ENCODE data around the gene PDZD4. TPM values are rescaled to one million over a fixed set of nuclear protein-coding genes. Genes with fewer than 3 reads are reported as not detected.

Gene PDZD4
- total and polyA plus RNA-seq, 5 experiments from 2014 or later = 0.31 to 1.5 (median 0.53) TPM; not detected in 1

- POLR2A ChIA-PET = no interaction called here
- Mint-ChIP-seq H3K4me3 (peak overlapping the region in 1 of 10 donors; percentile 41), H3K27me3 (no peaks in the 10 kb centered on the region), H3K9me3 (no peaks in the 10 kb centered on the region), H3K4me1 (peaks cover 6 to 26% (median 24%) of the 10 kb centered on the region in 4 donors), H3K36me3 (peaks cover 0 to 14% (median 0%) of the 10 kb centered on the region in 3 donors), H3K27ac (peak overlapping the region in 1 of 10 donors; percentile 84)
- no peak for ATAC-seq
- no peak for DNase-seq
Measured at GRCh38 chrX:153797415-153798015, 32.8 kb downstream of the PDZD4 start.

GRCh38 chrX:153794897-153795816 is 35.2 kb downstream of the PDZD4 start:
- Mint-ChIP-seq H3K27me3 (no peaks in the 10 kb centered on the region), H3K27ac (peak overlapping the region in 9 of 10 donors; percentile 72 to 96 (median 93)), H3K36me3 (peaks cover 0 to 14% (median 0%) of the 10 kb centered on the region in 3 donors), H3K4me1 (peaks cover 7 to 40% (median 26%) of the 10 kb centered on the region in 4 donors), H3K9me3 (no peaks in the 10 kb centered on the region), H3K4me3 (peak overlapping the region; percentile 86 to 95 (median 92))
- POLR2A ChIA-PET = interaction anchor here (0.7 to 3.0 kb wide), 9 partner anchors 13 to 752 kb away, joined by 3 to 39 read pairs (median 4); partner anchors contain the start of genes ARHGAP4, HCFC1, IKBKG and TMEM187
- DNase-seq (peak in 1 of 10 donors; percentile 2), ATAC-seq (peak; percentile 2 to 10)

- Mint-ChIP-seq H3K36me3 (peaks cover 0 to 16% (median 0%) of the 10 kb centered on the region in 3 donors), H3K4me1 (peaks cover 7 to 41% (median 26%) of the 10 kb centered on the region in 4 donors), H3K4me3 (peak within 1 kb of the TSS; percentile 86 to 95 (median 92)), H3K27me3 (no peaks in the 10 kb centered on the region), H3K27ac (peak within 1 kb of the TSS; percentile 82 to 96 (median 94)), H3K9me3 (no peaks in the 10 kb centered on the region)
- DNase-seq = peak; percentile 87 to 97 (median 92)
- POLR2A ChIA-PET = interaction anchor here (0.7 to 3.0 kb wide), 10 partner anchors 12 to 753 kb away, joined by 3 to 39 read pairs (median 4); partner anchors contain the start of genes ARHGAP4, HCFC1, IKBKG and TMEM187
- peak; percentile 91 to 92 for ATAC-seq
Measured at GRCh38 chrX:153794018-153794896, 36.1 kb downstream of the PDZD4 start, which contains the start of the genes IDH3G and SSR4. Gene IDH3G, minus strand, starts transcription at chrX:153794375. Its CDS starts 49 bp downstream, at chrX:153794326. Gene SSR4, plus strand, starts transcription at chrX:153794668. Its CDS starts 20 bp downstream, at chrX:153794688.

- ATAC-seq (no peak), DNase-seq (no peak)
- H3K4me1 Mint-ChIP-seq = peaks cover 7 to 41% (median 26%) of the 10 kb centered on the region in 4 donors
- H3K36me3 Mint-ChIP-seq = peaks cover 0 to 13% (median 0%) of the 10 kb centered on the region in 3 donors
- H3K27ac Mint-ChIP-seq = peak overlapping the region; percentile 78 to 96 (median 91)
- H3K9me3 Mint-ChIP-seq = no peaks in the 10 kb centered on the region
- no peaks in the 10 kb centered on the region for H3K27me3 Mint-ChIP-seq
- POLR2A ChIA-PET = interaction anchor here (3.0 kb wide), 1 partner anchor 134 kb away, joined by 39 read pairs; the partner anchor contains the start of gene ARHGAP4
- peak overlapping the region; percentile 86 to 95 (median 92) for H3K4me3 Mint-ChIP-seq
Measured at GRCh38 chrX:153793291-153793690, 37.1 kb downstream of the PDZD4 start.

GRCh38 chrX:153792368-153792767 is 38.0 kb downstream of the PDZD4 start:
- Mint-ChIP-seq H3K36me3 (peaks cover 0 to 16% (median 0%) of the 10 kb centered on the region in 3 donors), H3K27me3 (no peaks in the 10 kb centered on the region), H3K4me1 (peaks cover 7 to 41% (median 26%) of the 10 kb centered on the region in 4 donors), H3K9me3 (no peaks in the 10 kb centered on the region), H3K27ac (no peak overlapping the region), H3K4me3 (peak overlapping the region in 3 of 10 donors; percentile 86 to 93 (median 90))
- POLR2A ChIA-PET = interaction anchor here (0.9 to 3.0 kb wide), 2 partner anchors 111 to 135 kb away, joined by 4 to 39 read pairs; partner anchors contain the start of gene ARHGAP4
- no peak for DNase-seq
- no peak for ATAC-seq

GRCh38 chrX:153791104-153791852 is 39.1 kb downstream of the PDZD4 start:
- Mint-ChIP-seq H3K27ac (peak overlapping the region in 1 of 10 donors; percentile 25), H3K27me3 (no peaks in the 10 kb centered on the region), H3K4me3 (no peak overlapping the region), H3K9me3 (no peaks in the 10 kb centered on the region), H3K4me1 (peaks cover 7 to 35% (median 19%) of the 10 kb centered on the region in 4 donors), H3K36me3 (peaks cover 0 to 14% (median 0%) of the 10 kb centered on the region in 3 donors)
- no peak for ATAC-seq
- POLR2A ChIA-PET = interaction anchor here (0.6 to 0.9 kb wide), 2 partner anchors 34 to 112 kb away, joined by 3 to 4 read pairs; no protein-coding TSS in a partner anchor
- no peak for DNase-seq

- no peak overlapping the region for H3K4me3 Mint-ChIP-seq
Measured at GRCh38 chrX:153789654-153790053, 40.7 kb downstream of the PDZD4 start.

GRCh38 chrX:153786669-153787068 is 43.7 kb downstream of the PDZD4 start:
- POLR2A ChIA-PET = no interaction called here
- peaks cover 0 to 13% (median 0%) of the 10 kb centered on the region in 3 donors for H3K36me3 Mint-ChIP-seq
- ATAC-seq (no peak), DNase-seq (no peak)
- peak overlapping the region in 1 of 10 donors; percentile 15 for H3K27ac Mint-ChIP-seq
- no peaks in the 10 kb centered on the region for H3K27me3 Mint-ChIP-seq
- peaks cover 0 to 8% (median 1%) of the 10 kb centered on the region in 4 donors for H3K4me1 Mint-ChIP-seq
- no peak overlapping the region for H3K4me3 Mint-ChIP-seq
- no peaks in the 10 kb centered on the region for H3K9me3 Mint-ChIP-seq

More at GRCh38 chrX:153789654-153790053, 40.7 kb downstream of the PDZD4 start:
- H3K9me3 Mint-ChIP-seq = no peaks in the 10 kb centered on the region
- H3K27me3 Mint-ChIP-seq = no peaks in the 10 kb centered on the region
- ATAC-seq = no peak
- DNase-seq = no peak
- H3K27ac Mint-ChIP-seq = no peak overlapping the region
- H3K4me1 Mint-ChIP-seq = peaks cover 7 to 25% (median 11%) of the 10 kb centered on the region in 4 donors
- H3K36me3 Mint-ChIP-seq = peaks cover 0 to 13% (median 0%) of the 10 kb centered on the region in 3 donors
- POLR2A ChIA-PET = no interaction called here

- H3K36me3 Mint-ChIP-seq = peaks cover 0 to 13% (median 0%) of the 10 kb centered on the region in 3 donors
- no peak for DNase-seq
- no peaks in the 10 kb centered on the region for H3K27me3 Mint-ChIP-seq
- ATAC-seq = no peak
- no peaks in the 10 kb centered on the region for H3K9me3 Mint-ChIP-seq
- POLR2A ChIA-PET = no interaction called here
- peaks cover 6 to 11% (median 10%) of the 10 kb centered on the region in 4 donors for H3K4me1 Mint-ChIP-seq
- H3K4me3 Mint-ChIP-seq = no peak overlapping the region
- H3K27ac Mint-ChIP-seq = peak overlapping the region in 2 of 10 donors; percentile 63 to 65
Measured at GRCh38 chrX:153784325-153784967, 45.9 kb downstream of the PDZD4 start.

- no peak overlapping the region for H3K4me3 Mint-ChIP-seq
- peaks cover 0 to 9% (median 0%) of the 10 kb centered on the region in 3 donors for H3K36me3 Mint-ChIP-seq
- no peak for DNase-seq
- H3K27me3 Mint-ChIP-seq = no peaks in the 10 kb centered on the region
- H3K9me3 Mint-ChIP-seq = no peaks in the 10 kb centered on the region
- peaks cover 6 to 10% (median 8%) of the 10 kb centered on the region in 4 donors for H3K4me1 Mint-ChIP-seq
- no peak for ATAC-seq
- POLR2A ChIA-PET = no interaction called here
- peak overlapping the region in 1 of 10 donors; percentile 24 for H3K27ac Mint-ChIP-seq
Measured at GRCh38 chrX:153783378-153784013, 46.8 kb downstream of the PDZD4 start.
